BE2C (cell line): ENCODE data around the gene NAA10.

ENCODE experiments used
- DNase-seq: peaks from one replicate; pipeline ENCODE4 v3.0.0-alpha.2; 2020
- H3K27me3 ChIP-seq: fragments of 250-450 bp; sonication (Bioruptor Pico); 2 replicates; pipeline ENCODE4 v1.5.1; 2020; ENCODE audit warnings: mild to moderate bottlenecking
- H3K36me3 ChIP-seq: fragments of 250-450 bp; sonication (Bioruptor Pico); 2 replicates; pipeline ENCODE4 v1.5.1; 2020; ENCODE audit warnings: mild to moderate bottlenecking
- H3K4me1 ChIP-seq: fragments of 250-450 bp; sonication (Bioruptor Pico); 2 replicates; pipeline ENCODE4 v1.5.1; 2020
- H3K4me3 ChIP-seq: 2 replicates; pipeline ENCODE4 v1.5.1; 2011; ENCODE audit warnings: low read depth, low read length
- H3K9me3 ChIP-seq: fragments of 250-450 bp; sonication (Bioruptor Pico); 2 replicates; pipeline ENCODE4 v1.5.1; 2020
- CTCF ChIP-seq: IDR thresholded peaks from 2 replicates; pipeline ENCODE4 v1.5.1; 2012; ENCODE audit warnings: mild to moderate bottlenecking, low read depth, low read length

The NAA10 gene

GRCh38 chrX:153911798-153912197 lies 23.0 kb downstream of the NAA10 start:
- H3K9me3 ChIP-seq: no peaks in the 10 kb centered on the region
- no peak for DNase-seq
- TF ChIP-seq CTCF: no peak
- H3K4me1 ChIP-seq: peaks cover 7% of the 10 kb centered on the region
- H3K27me3 ChIP-seq: no peaks in the 10 kb centered on the region
- no peak overlapping the region for H3K4me3 ChIP-seq
- H3K36me3 ChIP-seq: no peaks in the 10 kb centered on the region

GRCh38 chrX:153910446-153910845 lies 24.4 kb downstream of the NAA10 start:
- H3K36me3 ChIP-seq: no peaks in the 10 kb centered on the region
- TF ChIP-seq CTCF: no peak
- H3K4me3 ChIP-seq: no peak overlapping the region
- no peak for DNase-seq
- H3K27me3 ChIP-seq: no peaks in the 10 kb centered on the region
- H3K4me1 ChIP-seq: peaks cover 7% of the 10 kb centered on the region
- H3K9me3 ChIP-seq: no peaks in the 10 kb centered on the region

- no peak for DNase-seq
- Histone ChIP-seq H3K36me3 (no peaks in the 10 kb centered on the region), H3K27me3 (no peaks in the 10 kb centered on the region), H3K9me3 (no peaks in the 10 kb centered on the region), H3K4me1 (peaks cover 7% of the 10 kb centered on the region), H3K4me3 (no peak overlapping the region)
- TF ChIP-seq CTCF: no peak
Observed at GRCh38 chrX:153909980-153910360, 24.9 kb downstream of the NAA10 start.

GRCh38 chrX:153909024-153909979 lies 25.5 kb downstream of the NAA10 start:
- DNase-seq: peak; percentile 68
- no peaks in the 10 kb centered on the region for H3K9me3 ChIP-seq
- H3K4me3 ChIP-seq: no peak overlapping the region
- no peaks in the 10 kb centered on the region for H3K27me3 ChIP-seq
- peaks cover 7% of the 10 kb centered on the region for H3K4me1 ChIP-seq
- H3K36me3 ChIP-seq: no peaks in the 10 kb centered on the region
- TF ChIP-seq CTCF: no peak

- H3K36me3 ChIP-seq: no peaks in the 10 kb centered on the region
- DNase-seq: no peak
- no peak for TF ChIP-seq CTCF
- no peaks in the 10 kb centered on the region for H3K27me3 ChIP-seq
- no peaks in the 10 kb centered on the region for H3K9me3 ChIP-seq
- no peak overlapping the region for H3K4me3 ChIP-seq
- H3K4me1 ChIP-seq: peaks cover 11% of the 10 kb centered on the region
Observed at GRCh38 chrX:153908219-153908860, 26.5 kb downstream of the NAA10 start.

GRCh38 chrX:153907456-153907855 lies 27.4 kb downstream of the NAA10 start:
- no peaks in the 10 kb centered on the region for H3K36me3 ChIP-seq
- peaks cover 18% of the 10 kb centered on the region for H3K4me1 ChIP-seq
- no peak for DNase-seq
- no peak for TF ChIP-seq CTCF
- no peaks in the 10 kb centered on the region for H3K27me3 ChIP-seq
- H3K4me3 ChIP-seq: no peak overlapping the region
- H3K9me3 ChIP-seq: no peaks in the 10 kb centered on the region
